ENCODE measurements around the gene ERC1. TPM values are rescaled to one million over a fixed set of nuclear protein-coding genes. Genes with fewer than 3 reads are reported as not detected.

ERC1 gene
- total RNA-seq, 1 donor from 2014 or later, result 16.6 TPM

- FAIRE-seq (no peak), DNase-seq (ENCODE audit: low read depth) (no peak)
- Histone ChIP-seq H3K27me3 (ENCODE audit: control insufficient read depth, insufficient read depth, low read length) (no peaks in the 10 kb centered on the region), H3K36me3 (ENCODE audit: control insufficient read depth, insufficient read depth, low read length) (no peaks in the 10 kb centered on the region), H3K4me3 (ENCODE audit: low read depth, low read length) (no peak overlapping the region)
- TF ChIP-seq CTCF (IDR thresholded peaks at IDR 0.05; ENCODE audit: insufficient read depth, low read length, severe bottlenecking), result no peak
Measured at GRCh38 chr12:1382151-1382550, 391.1 kb downstream of the ERC1 start.

GRCh38 chr12:1382826-1383225 lies 391.8 kb downstream of the ERC1 start:
- H3K4me3 ChIP-seq (ENCODE audit: low read depth, low read length), result no peak overlapping the region
- FAIRE-seq, result no peak
- no peak for TF ChIP-seq CTCF (IDR thresholded peaks at IDR 0.05; ENCODE audit: insufficient read depth, low read length, severe bottlenecking)
- H3K27me3 ChIP-seq (ENCODE audit: control insufficient read depth, insufficient read depth, low read length), result no peaks in the 10 kb centered on the region
- H3K36me3 ChIP-seq (ENCODE audit: control insufficient read depth, insufficient read depth, low read length), result no peaks in the 10 kb centered on the region
- DNase-seq (ENCODE audit: low read depth), result no peak

GRCh38 chr12:1383758-1384157 lies 392.7 kb downstream of the ERC1 start:
- H3K36me3 ChIP-seq (ENCODE audit: control insufficient read depth, insufficient read depth, low read length), result no peaks in the 10 kb centered on the region
- FAIRE-seq (no peak), DNase-seq (ENCODE audit: low read depth) (no peak)
- no peak for TF ChIP-seq CTCF (IDR thresholded peaks at IDR 0.05; ENCODE audit: insufficient read depth, low read length, severe bottlenecking)
- H3K4me3 ChIP-seq (ENCODE audit: low read depth, low read length), result no peak overlapping the region
- H3K27me3 ChIP-seq (ENCODE audit: control insufficient read depth, insufficient read depth, low read length), result no peaks in the 10 kb centered on the region

DNA sequence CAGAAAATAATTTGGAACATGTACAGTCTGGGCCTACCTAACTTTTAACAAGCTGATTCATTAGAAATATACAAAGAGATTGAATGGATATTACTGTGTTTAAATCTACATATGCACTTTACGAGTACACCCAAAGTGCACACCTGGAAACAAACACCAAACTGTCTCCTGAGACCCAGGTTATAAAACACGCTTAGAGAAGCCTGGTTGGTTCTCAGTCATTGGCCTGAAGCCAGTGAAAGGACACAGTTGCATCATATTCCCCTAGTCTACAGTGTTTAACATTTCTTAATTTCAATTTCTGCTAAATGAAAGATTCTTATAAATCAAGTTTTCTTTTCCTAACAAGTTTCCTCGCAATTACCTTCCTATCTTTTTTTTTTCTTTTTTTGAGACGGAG lies 393.9 kb downstream of the ERC1 start:
- FAIRE-seq (no peak), DNase-seq (ENCODE audit: low read depth) (no peak)
- TF ChIP-seq CTCF (IDR thresholded peaks at IDR 0.05; ENCODE audit: insufficient read depth, low read length, severe bottlenecking), result no peak
- H3K27me3 ChIP-seq (ENCODE audit: control insufficient read depth, insufficient read depth, low read length), result no peaks in the 10 kb centered on the region
- H3K4me3 ChIP-seq (ENCODE audit: low read depth, low read length), result no peak overlapping the region
- no peaks in the 10 kb centered on the region for H3K36me3 ChIP-seq (ENCODE audit: control insufficient read depth, insufficient read depth, low read length)

DNA sequence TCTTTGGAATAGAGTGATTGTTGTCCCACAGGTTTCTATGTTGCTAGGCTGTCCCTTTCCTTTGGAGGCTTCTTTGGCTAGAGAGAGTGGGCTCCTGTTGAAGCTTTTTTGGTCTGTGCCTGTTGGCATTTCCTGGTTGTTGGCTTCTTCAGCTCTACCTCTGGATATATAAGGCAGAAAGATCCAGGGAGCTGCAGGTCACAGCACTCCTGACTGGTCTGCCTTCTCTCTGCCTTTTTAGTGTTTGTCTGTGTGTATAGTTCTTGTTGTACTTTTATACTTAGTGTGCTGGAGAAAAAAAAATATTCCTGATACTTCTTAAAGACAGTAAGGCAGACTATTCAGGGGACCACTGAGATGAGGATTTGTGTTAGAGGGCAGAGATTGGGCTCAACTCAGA lies 400.7 kb downstream of the ERC1 start:
- H3K36me3 ChIP-seq (ENCODE audit: control insufficient read depth, insufficient read depth, low read length), result peaks cover 3% of the 10 kb centered on the region
- no peak for DNase-seq (ENCODE audit: low read depth)
- no peak for TF ChIP-seq CTCF (IDR thresholded peaks at IDR 0.05; ENCODE audit: insufficient read depth, low read length, severe bottlenecking)

DNA sequence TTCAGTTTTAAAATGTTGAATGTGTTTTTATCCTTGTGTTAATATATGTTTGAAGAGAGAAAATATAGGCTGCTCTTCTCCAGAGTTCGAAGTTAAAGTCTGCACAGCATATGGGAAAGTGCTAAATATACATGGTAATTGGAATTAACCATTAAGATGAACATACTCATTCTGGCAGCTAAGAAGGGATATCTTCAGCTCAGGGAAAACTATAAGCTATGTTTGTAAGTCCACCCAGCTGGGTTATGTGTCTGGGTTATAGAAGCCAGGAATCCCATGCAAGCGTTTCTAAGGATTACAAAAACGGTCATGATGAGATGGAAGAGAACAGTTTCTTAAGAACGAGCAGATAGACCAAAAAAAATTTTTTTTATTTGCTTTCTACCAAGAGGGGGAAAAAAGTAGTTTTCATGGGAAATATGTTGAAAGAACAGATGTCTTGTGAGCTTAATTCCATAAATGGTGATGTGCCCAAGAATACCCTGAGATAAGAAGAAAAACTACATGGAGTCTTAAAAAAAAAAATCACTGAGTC lies 404.5 kb downstream of the ERC1 start:
- H3K27me3 ChIP-seq (ENCODE audit: control insufficient read depth, insufficient read depth, low read length), result no peaks in the 10 kb centered on the region
- DNase-seq (ENCODE audit: low read depth) (no peak), FAIRE-seq (no peak)
- TF ChIP-seq CTCF (IDR thresholded peaks at IDR 0.05; ENCODE audit: insufficient read depth, low read length, severe bottlenecking), result no peak
- H3K36me3 ChIP-seq (ENCODE audit: control insufficient read depth, insufficient read depth, low read length), result peaks cover 3% of the 10 kb centered on the region
- no peak overlapping the region for H3K4me3 ChIP-seq (ENCODE audit: low read depth, low read length)

More for the DNA sequence above, 400.7 kb downstream of the ERC1 start:
- FAIRE-seq, result no peak
- Histone ChIP-seq H3K4me3 (ENCODE audit: low read depth, low read length) (no peak overlapping the region), H3K27me3 (ENCODE audit: control insufficient read depth, insufficient read depth, low read length) (no peaks in the 10 kb centered on the region)

Data from bronchial epithelial cell (primary cell).